Gastroesophageal sphincter (tissue), 3 donors: ENCODE data around the gene AP1G2.
"Not testable (repeated sequence)": the region's sequence is repeated elsewhere in the genome, so short reads cannot be mapped to it uniquely, and the experiment has no call there.

Experiments
- CTCF ChIP-seq, 4 experiments: fragments of 200-600 bp in 2 of 4; fragments of 450-650 bp in 2 of 4; sonication (generic) in 1 of 4; IDR thresholded peaks; one replicate each; pipeline ENCODE4 v1.5.1; 2017 to 2019; ENCODE audit warnings: antibody characterized with exemption in 4 of 4, mild to moderate bottlenecking in 2 of 4, moderate library complexity in 2 of 4
- POLR2A ChIP-seq, 2 donors: fragments of 450-650 bp; IDR thresholded peaks; one replicate each; pipeline ENCODE4 v1.6.1; 2017; ENCODE audit warnings: antibody characterized with exemption in 2 of 2, mild to moderate bottlenecking in 2 of 2, moderate library complexity in 1 of 2

DNA sequence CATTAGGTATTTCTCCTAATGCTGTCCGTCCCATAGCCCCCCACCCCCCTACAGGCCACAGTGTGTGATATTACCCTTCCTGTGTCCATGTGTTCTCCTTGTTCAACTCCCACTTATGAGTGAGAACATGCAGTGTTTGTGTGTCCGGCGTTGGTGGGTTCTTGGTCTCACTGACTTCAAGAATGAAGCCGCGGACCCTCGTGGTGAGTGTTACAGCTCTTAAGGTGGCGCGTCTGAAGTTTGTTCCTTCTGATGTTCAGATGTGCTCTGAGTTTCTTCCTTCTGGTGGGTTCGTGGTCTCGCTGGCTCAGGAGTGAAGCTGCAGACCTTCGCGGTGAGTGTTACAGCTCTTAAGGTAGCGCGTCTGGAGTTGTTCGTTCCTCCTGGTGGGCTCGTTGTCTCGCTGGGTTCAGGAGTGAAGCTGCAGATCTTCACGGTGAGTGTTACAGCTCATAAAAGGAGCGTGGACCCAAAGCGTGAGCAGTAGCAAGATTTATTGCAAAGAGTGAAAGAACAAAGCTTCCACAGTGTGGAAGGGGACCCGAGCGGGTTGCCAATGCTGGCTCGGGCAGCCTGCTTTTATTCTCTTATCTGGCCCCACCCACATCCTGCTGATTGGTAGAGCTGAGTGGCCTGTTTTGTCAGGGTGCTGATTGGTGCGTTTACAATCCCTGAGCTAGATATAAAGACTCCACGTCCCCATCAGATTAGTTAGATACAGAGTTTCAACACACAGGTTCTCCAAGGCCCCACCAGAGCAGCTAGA is 16.4 kb upstream of the AP1G2 start:
- TF ChIP-seq CTCF, POLR2A (IDR thresholded peaks at IDR 0.05): not testable (repeated sequence)
